A549 (cell line): ENCODE results near the gene GABARAP. TPM values are rescaled to one million over a fixed set of nuclear protein-coding genes. Genes with fewer than 3 reads are reported as not detected.

Experiments used
- ATAC-seq, 2 experiments: fragments of 200-7000 bp in 1 of 2; fragments of >200 bp in 1 of 2; cut with Nextera tagmentation in 1 of 2; cut with Tn5 transposase in 1 of 2; 3 replicates each; pipeline versions ENCODE4 v1.8.0 to v1.9.1; 2018 to 2020; ENCODE audit warnings: mild to moderate bottlenecking in 1 of 2, moderate library complexity in 1 of 2
- CTCF ChIA-PET: fragments of 300-600 bp; sonication (Branson Sonifier 250); formaldehyde crosslinking; extraction: SDS; loops from one replicate; lab custom pipeline; 2021; ENCODE audit warnings: antibody characterized with exemption, inconsistent platforms; lab: Yijun Ruan, JAX
- POLR2A ChIA-PET: fragments of 350-600 bp; formaldehyde crosslinking; extraction: SDS; loops from one replicate; lab custom pipeline; 2021; ENCODE audit warnings: antibody characterized with exemption, inconsistent platforms; lab: Yijun Ruan, JAX
- DNase-seq, 2 experiments: peaks; one replicate each; pipeline versions ENCODE4 v3.0.0 to v3.0.0-alpha.2; 2011 to 2016; ENCODE audit warnings: low read depth in 1 of 2, low spot score in 1 of 2
- FAIRE-seq: peaks from 2 replicates; lab custom pipeline; 2011; peaks lifted over from hg19 to GRCh38; lab: Jason Lieb, UNC
- H3K27ac ChIP-seq, 2 experiments: fragments of >200 bp; sonication (Bioruptor Twin); formaldehyde crosslinking; 3 replicates each; pipeline ENCODE4 v1.5.1; 2016 to 2017
- H3K4me1 ChIP-seq: fragments of >200 bp; sonication (Bioruptor Twin); formaldehyde crosslinking; 3 replicates; pipeline ENCODE4 v1.6.1; 2016
- H3K4me2 ChIP-seq: fragments of >200 bp; sonication (Bioruptor Twin); formaldehyde crosslinking; 3 replicates; pipeline ENCODE4 v1.6.1; 2016
- H3K4me3 ChIP-seq: fragments of >200 bp; sonication (Bioruptor Twin); formaldehyde crosslinking; 3 replicates; pipeline ENCODE4 v1.5.1; 2016
- H3K9me3 ChIP-seq: fragments of >200 bp; sonication (Bioruptor Twin); formaldehyde crosslinking; 3 replicates; pipeline ENCODE4 v1.6.1; 2016
- BCL3 ChIP-seq: fragments of >200 bp; sonication (Bioruptor Twin); formaldehyde crosslinking; IDR thresholded peaks from 3 replicates; pipeline ENCODE4 v1.6.1; 2016
- HEYL ChIP-seq: fragments of 250-450 bp; sonication (Bioruptor Pico); IDR thresholded peaks from 2 replicates; pipeline ENCODE4 v1.8.0; 2021; ENCODE audit warnings: mild to moderate bottlenecking, moderate library complexity
- JUN ChIP-seq, 2 experiments: fragments of >200 bp; sonication (Bioruptor Twin); formaldehyde crosslinking; IDR thresholded peaks; 2 replicates in 1 of 2; 3 replicates in 1 of 2; pipeline ENCODE4 v1.6.1; 2016 to 2017
- JUNB ChIP-seq: fragments of >200 bp; sonication (Bioruptor Twin); formaldehyde crosslinking; IDR thresholded peaks from 2 replicates; pipeline ENCODE4 v1.6.1; 2016
- RARB ChIP-seq: fragments of 250-450 bp; sonication (Bioruptor Pico); IDR thresholded peaks from 2 replicates; pipeline ENCODE4 v1.8.0; 2021; ENCODE audit warnings: mild to moderate bottlenecking, moderate library complexity
- REST ChIP-seq: fragments of 200-600 bp; sonication (generic); IDR thresholded peaks from 2 replicates; pipeline ENCODE4 v1.6.1; 2016; ENCODE audit warnings: antibody characterized with exemption, mild to moderate bottlenecking, moderate library complexity
- TFCP2L1 ChIP-seq: fragments of 250-450 bp; sonication (Bioruptor Pico); IDR thresholded peaks from 2 replicates; pipeline ENCODE4 v1.5.0; 2021; ENCODE audit warnings: mild to moderate bottlenecking
- WGBS: methylation state at CpG from one replicate; pipeline ENCODE4 v1.1.6; 2017; ENCODE audit errors: missing lambda C conversion rate; 5-methylcytosine and 5-hydroxymethylcytosine counted together
- polyA plus RNA-seq, 4 experiments: library from polyadenylated mRNA; depleted of rRNA in 3 of 4; stranded (reverse); fragments of >200 nt; fragmentation: RNase III in 1 of 4; extraction: RNeasy Plus Mini Kit Qiagen cat#74134 plus additional on column Dnase treatment in 1 of 4; gene quantifications; 2 replicates in 3 of 4; 3 replicates in 1 of 4; pipeline ENCODE4 v1.2.3, GENCODE V29; 2011 to 2017

The GABARAP gene
- polyA plus RNA-seq, 2 of the 4 experiments (the other 2 are of a cell fraction) = 399 to 504 TPM

DNA sequence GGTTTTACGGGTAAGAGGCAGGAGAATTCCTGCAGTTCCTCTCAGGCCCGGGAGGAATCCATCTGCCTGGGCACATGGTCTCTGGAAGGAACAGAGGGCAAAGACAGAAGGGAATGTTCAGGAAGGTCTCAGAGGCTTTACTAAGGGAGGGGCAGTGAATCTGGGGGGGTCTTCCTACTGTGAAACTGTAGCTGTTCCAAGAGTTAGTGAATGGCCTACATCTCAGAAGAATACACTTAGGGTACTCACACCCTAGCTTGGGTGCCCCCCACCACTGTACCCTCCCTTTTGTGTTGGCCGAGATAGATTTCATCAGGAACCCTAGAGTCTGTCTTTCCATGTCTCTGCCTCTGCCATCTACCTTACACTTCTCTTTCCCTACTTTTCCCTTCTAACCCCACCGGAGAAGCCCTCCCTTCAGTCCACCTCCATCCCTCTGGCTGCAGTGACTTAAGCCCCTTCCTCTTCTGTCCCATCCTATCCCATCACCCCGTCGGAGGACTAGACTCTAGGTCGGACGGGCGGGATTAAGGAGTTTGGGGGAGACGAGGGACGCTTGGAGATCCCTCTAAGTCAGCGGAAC lies 22.9 kb downstream of the GABARAP start:
- TF ChIP-seq JUN (IDR thresholded peaks at IDR 0.05) (no peak), TFCP2L1 (CRISPR knock-in tag) (0 out of 2 replicates have a peak, but pooled peaks have one; percentile 51)
- ChIA-PET POLR2A (interaction anchor here (0.8 to 2.7 kb wide), 5 partner anchors 10 to 44 kb away, joined by 4 to 63 read pairs (median 4); partner anchors contain the start of genes DVL2, GABARAP and PHF23), CTCF (interaction anchor here (1.0 to 10.0 kb wide), 11 partner anchors 10 to 341 kb away, joined by 3 to 169 read pairs (median 7); partner anchors contain the start of genes DVL2, GABARAP, PHF23 and SLC2A4)
- ATAC-seq (no peak; a peak in 2 of 6 replicates), DNase-seq (no peak), FAIRE-seq (no peak)
- Histone ChIP-seq H3K4me2 (peak overlapping the region; percentile 86), H3K27ac (peak overlapping the region; percentile 88 to 98), H3K4me1 (peaks cover 52% of the 10 kb centered on the region), H3K9me3 (no peaks in the 10 kb centered on the region), H3K4me3 (peak overlapping the region; percentile 74)
- 26% methylated on average over 12 of the region's 12 CpGs for WGBS

- CTCF ChIA-PET = interaction anchor here (1.0 to 10.0 kb wide), 9 partner anchors 16 to 173 kb away, joined by 3 to 169 read pairs (median 6); partner anchors contain the start of genes DVL2, GABARAP, PHF23 and SLC2A4
- H3K4me2 ChIP-seq = peak overlapping the region; percentile 86
- no peak for ATAC-seq
- H3K4me1 ChIP-seq = peaks cover 53% of the 10 kb centered on the region
- DNase-seq = no peak
- no peak for TF ChIP-seq HEYL (CRISPR knock-in tag)
- H3K4me3 ChIP-seq = no peak overlapping the region
- no peak for FAIRE-seq
- POLR2A ChIA-PET = interaction anchor here (0.8 to 2.7 kb wide), 3 partner anchors 18 to 45 kb away, joined by 4 to 63 read pairs (median 4); partner anchors contain the start of genes DVL2, GABARAP and PHF23
- no peaks in the 10 kb centered on the region for H3K9me3 ChIP-seq
- H3K27ac ChIP-seq = peak overlapping the region; percentile 88 to 98; a peak in 5 of 6 replicates
- 88% methylated on average over 6 of the region's 6 CpGs for WGBS
Observed at GRCh38 chr17:7218758-7219157, 23.5 kb downstream of the GABARAP start.

- no peak for DNase-seq
- CTCF ChIA-PET = interaction anchor here (0.8 to 10.0 kb wide), 5 partner anchors 19 to 173 kb away, joined by 3 to 169 read pairs (median 16); partner anchors contain the start of genes DVL2, GABARAP and PHF23
- 68% methylated on average over 5 of the region's 6 CpGs for whole genome bisulfite sequencing
- TF ChIP-seq BCL3 = no peak
- no peak for TF ChIP-seq RARB
- TF ChIP-seq JUNB = no peak
- TF ChIP-seq, all 56 proteins: peak for 0
- POLR2A ChIA-PET = interaction anchor here (0.5 to 1.6 kb wide), 3 partner anchors 16 to 457 kb away, joined by 3 to 10 read pairs (median 3); partner anchors contain the start of genes DVL2 and TMEM256
- H3K9me3 ChIP-seq = no peaks in the 10 kb centered on the region
- H3K4me3 ChIP-seq = no peak overlapping the region
- H3K4me2 ChIP-seq = peak overlapping the region; percentile 96
- FAIRE-seq (no peak), ATAC-seq (no peak)
- H3K4me1 ChIP-seq = peaks cover 56% of the 10 kb centered on the region
- H3K27ac ChIP-seq = peak overlapping the region; percentile 73 to 98; a peak in 5 of 6 replicates
Observed at GRCh38 chr17:7218166-7218565, 24.1 kb downstream of the GABARAP start.

- 19% methylated on average over 14 of the region's 32 CpGs for WGBS
- H3K4me3 ChIP-seq = peak overlapping the region; percentile 51
Observed at GRCh38 chr17:7217113-7217987, 24.9 kb downstream of the GABARAP start.

More at GRCh38 chr17:7217113-7217987, 24.9 kb downstream of the GABARAP start:
- CTCF ChIA-PET = interaction anchor here (0.8 to 10.0 kb wide), 6 partner anchors 20 to 172 kb away, joined by 3 to 169 read pairs (median 14); partner anchors contain the start of genes DVL2, GABARAP and PHF23
- TF ChIP-seq REST = no peak
- FAIRE-seq (no peak), ATAC-seq (no peak), DNase-seq (peak; percentile 74 to 76)
- Histone ChIP-seq H3K27ac (peak overlapping the region; percentile 73 to 98), H3K4me2 (peak overlapping the region; percentile 96), H3K9me3 (no peaks in the 10 kb centered on the region), H3K4me1 (peaks cover 56% of the 10 kb centered on the region)
- POLR2A ChIA-PET = interaction anchor here (0.5 to 1.6 kb wide), 5 partner anchors 17 to 186 kb away, joined by 3 to 10 read pairs (median 3); partner anchors contain the start of genes DVL2 and TMEM256
